HFF-Myc (cell line): ENCODE measurements around the gene CARMIL1.

ENCODE experiments used
- DNase-seq: peaks from one replicate; pipeline ENCODE4 v3.0.0-alpha.2; 2011; ENCODE audit warnings: low read depth; ENCODE audit errors: extremely low read depth
- H3K4me3 ChIP-seq: replicated peaks from 2 replicates; pipeline ENCODE4 v1.5.1; 2011; ENCODE audit warnings: low read depth, mild to moderate bottlenecking, control low read depth, low read length
- TF ChIP-seq, protein P1 (sequence below): IDR thresholded peaks from 2 replicates; pipeline ENCODE4 v1.5.1; 2012; ENCODE audit warnings: mild to moderate bottlenecking, low read depth, low read length, control low read depth; ENCODE audit errors: missing control alignments

Gene CARMIL1

GRCh38 chr6:25329161-25329817 lies 50.1 kb downstream of the CARMIL1 start:
- DNase-seq: no peak
- no peak overlapping the region for H3K4me3 ChIP-seq
- TF ChIP-seq, protein P1, sequence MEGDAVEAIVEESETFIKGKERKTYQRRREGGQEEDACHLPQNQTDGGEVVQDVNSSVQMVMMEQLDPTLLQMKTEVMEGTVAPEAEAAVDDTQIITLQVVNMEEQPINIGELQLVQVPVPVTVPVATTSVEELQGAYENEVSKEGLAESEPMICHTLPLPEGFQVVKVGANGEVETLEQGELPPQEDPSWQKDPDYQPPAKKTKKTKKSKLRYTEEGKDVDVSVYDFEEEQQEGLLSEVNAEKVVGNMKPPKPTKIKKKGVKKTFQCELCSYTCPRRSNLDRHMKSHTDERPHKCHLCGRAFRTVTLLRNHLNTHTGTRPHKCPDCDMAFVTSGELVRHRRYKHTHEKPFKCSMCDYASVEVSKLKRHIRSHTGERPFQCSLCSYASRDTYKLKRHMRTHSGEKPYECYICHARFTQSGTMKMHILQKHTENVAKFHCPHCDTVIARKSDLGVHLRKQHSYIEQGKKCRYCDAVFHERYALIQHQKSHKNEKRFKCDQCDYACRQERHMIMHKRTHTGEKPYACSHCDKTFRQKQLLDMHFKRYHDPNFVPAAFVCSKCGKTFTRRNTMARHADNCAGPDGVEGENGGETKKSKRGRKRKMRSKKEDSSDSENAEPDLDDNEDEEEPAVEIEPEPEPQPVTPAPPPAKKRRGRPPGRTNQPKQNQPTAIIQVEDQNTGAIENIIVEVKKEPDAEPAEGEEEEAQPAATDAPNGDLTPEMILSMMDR: no peak

GRCh38 chr6:25329982-25330381 lies 50.8 kb downstream of the CARMIL1 start:
- DNase-seq: no peak
- no peak overlapping the region for H3K4me3 ChIP-seq
- TF ChIP-seq, protein P1: no peak

- TF ChIP-seq, protein P1: no peak
- H3K4me3 ChIP-seq: no peak overlapping the region
- DNase-seq: no peak
Measured at GRCh38 chr6:25330796-25331685, 51.9 kb downstream of the CARMIL1 start.

- TF ChIP-seq, protein P1: no peak
- DNase-seq: no peak
- H3K4me3 ChIP-seq: no peak overlapping the region
Measured at GRCh38 chr6:25332165-25332564, 53.0 kb downstream of the CARMIL1 start.

GRCh38 chr6:25332655-25333071 lies 53.5 kb downstream of the CARMIL1 start:
- TF ChIP-seq, protein P1: no peak
- DNase-seq: no peak
- H3K4me3 ChIP-seq: no peak overlapping the region

GRCh38 chr6:25333471-25333870 lies 54.3 kb downstream of the CARMIL1 start:
- TF ChIP-seq, protein P1: no peak
- no peak overlapping the region for H3K4me3 ChIP-seq
- no peak for DNase-seq
